Mononuclear cell (primary cell): ENCODE data around the gene CRACR2B. TPM values are rescaled to one million over a fixed set of nuclear protein-coding genes. Genes with fewer than 3 reads are reported as not detected.

ENCODE experiments used
- H3K27me3 ChIP-seq: 2 replicates; pipeline ENCODE4 v1.6.0; 2011; ENCODE audit warnings: low read length, control low read depth; ENCODE audit not compliant: insufficient read depth
- H3K4me1 ChIP-seq: 2 replicates; pipeline ENCODE4 v1.5.1; 2011; ENCODE audit warnings: mild to moderate bottlenecking, low read length, control low read depth; ENCODE audit not compliant: insufficient read depth
- H3K4me3 ChIP-seq: 2 replicates; pipeline ENCODE4 v1.5.1; 2011; ENCODE audit warnings: mild to moderate bottlenecking, low read length, moderate library complexity
- H3K9me3 ChIP-seq: 2 replicates; pipeline ENCODE4 v1.5.1; 2011; ENCODE audit warnings: low read depth, mild to moderate bottlenecking, control low read depth, low read length
- total RNA-seq: library from RNA; depleted of rRNA; stranded (reverse); fragments of >200 nt; gene quantifications from one replicate; pipeline ENCODE4 v1.2.3, GENCODE V29; 2012

The CRACR2B gene
- total RNA-seq, 1 donor = 0.84 TPM

DNA sequence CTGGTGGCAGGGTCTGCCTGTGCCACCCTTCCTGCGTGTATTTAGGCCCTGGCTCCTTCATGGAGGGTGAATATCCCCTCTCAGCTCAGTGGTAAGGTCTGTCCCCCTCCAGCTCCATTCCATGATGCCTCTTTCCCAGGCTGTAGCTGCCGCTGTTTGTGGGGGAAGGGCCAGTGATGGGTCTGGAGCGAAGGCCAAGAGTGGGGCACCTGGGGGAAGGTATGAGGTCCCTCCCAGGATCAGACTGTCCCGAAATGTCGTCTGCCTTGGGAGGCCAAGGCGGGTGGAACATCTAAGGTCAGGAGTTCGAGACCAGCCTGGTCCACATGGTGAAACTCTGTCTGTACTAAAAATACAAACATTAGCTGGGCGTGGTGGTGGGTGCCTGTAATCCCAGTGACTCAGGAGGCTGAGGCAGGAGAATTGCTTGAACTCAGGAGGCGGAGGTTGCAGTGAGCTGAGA lies 6.2 kb downstream of the CRACR2B start:
- peaks cover 31% of the 10 kb centered on the region for H3K27me3 ChIP-seq
- peaks cover 55% of the 10 kb centered on the region for H3K4me1 ChIP-seq
- H3K4me3 ChIP-seq = no peak overlapping the region
- no peaks in the 10 kb centered on the region for H3K9me3 ChIP-seq

- Histone ChIP-seq H3K27me3 (peaks cover 24% of the 10 kb centered on the region), H3K4me3 (no peak overlapping the region), H3K4me1 (peaks cover 47% of the 10 kb centered on the region)
These were observed 6.9 kb downstream of the CRACR2B start for GRCh38 chr11:834371-835316.

DNA sequence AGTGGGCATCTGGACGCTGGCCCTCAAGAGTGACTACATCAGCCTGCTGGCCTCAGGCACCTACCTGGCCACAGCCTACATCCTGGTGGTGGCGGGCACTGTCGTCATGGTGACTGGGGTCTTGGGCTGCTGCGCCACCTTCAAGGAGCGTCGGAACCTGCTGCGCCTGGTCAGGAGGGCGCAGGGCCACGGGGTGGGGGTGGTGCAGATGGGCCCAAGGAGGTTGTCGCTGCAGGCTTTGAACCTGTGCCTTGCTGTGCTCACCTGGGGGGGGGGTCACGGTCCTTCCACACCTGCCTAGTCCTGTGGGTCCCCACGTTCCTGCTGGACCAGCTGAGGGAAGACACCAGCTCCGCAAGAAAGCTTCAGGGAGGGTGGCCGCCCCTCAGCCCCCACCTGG lies 8.6 kb downstream of the CRACR2B start:
- peaks cover 40% of the 10 kb centered on the region for H3K4me1 ChIP-seq
- no peaks in the 10 kb centered on the region for H3K9me3 ChIP-seq
- H3K27me3 ChIP-seq = peaks cover 7% of the 10 kb centered on the region
- no peak overlapping the region for H3K4me3 ChIP-seq

More at GRCh38 chr11:834371-835316, 6.9 kb downstream of the CRACR2B start:
- no peaks in the 10 kb centered on the region for H3K9me3 ChIP-seq

DNA sequence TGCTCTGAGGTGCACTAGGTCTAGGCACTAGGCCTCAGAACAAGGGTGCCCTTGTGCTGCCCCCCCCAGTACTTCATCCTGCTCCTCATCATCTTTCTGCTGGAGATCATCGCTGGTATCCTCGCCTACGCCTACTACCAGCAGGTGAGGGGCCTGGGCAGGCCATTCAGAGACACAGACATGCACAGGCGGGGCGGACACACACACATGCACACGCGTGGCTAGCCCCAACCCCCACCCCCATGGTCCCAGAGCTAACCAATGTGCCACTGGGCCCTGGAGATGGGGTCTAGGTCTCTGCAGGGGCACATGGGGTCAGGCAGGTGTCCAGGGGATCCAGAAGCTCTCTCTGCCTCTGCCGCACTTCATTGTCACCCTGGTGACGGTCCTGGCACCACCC lies 9.0 kb downstream of the CRACR2B start:
- Histone ChIP-seq H3K9me3 (no peaks in the 10 kb centered on the region), H3K4me1 (peaks cover 42% of the 10 kb centered on the region), H3K27me3 (peaks cover 3% of the 10 kb centered on the region), H3K4me3 (no peak overlapping the region)

GRCh38 chr11:837189-837989 lies 9.7 kb downstream of the CRACR2B start:
- no peaks in the 10 kb centered on the region for H3K27me3 ChIP-seq
- H3K4me3 ChIP-seq = no peak overlapping the region
- no peaks in the 10 kb centered on the region for H3K9me3 ChIP-seq
- peaks cover 42% of the 10 kb centered on the region for H3K4me1 ChIP-seq

DNA sequence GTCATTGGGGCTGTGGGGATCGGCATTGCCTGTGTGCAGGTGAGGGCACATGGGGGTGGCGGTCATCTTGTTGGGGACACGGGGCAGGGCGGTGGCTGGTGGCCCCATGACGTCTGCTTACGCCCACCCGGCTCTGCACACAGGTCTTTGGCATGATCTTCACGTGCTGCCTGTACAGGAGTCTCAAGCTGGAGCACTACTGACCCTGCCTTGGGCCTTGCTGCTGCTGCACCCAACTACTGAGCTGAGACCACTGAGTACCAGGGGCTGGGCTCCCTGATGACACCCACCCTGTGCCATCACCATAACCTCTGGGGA lies 10.2 kb downstream of the CRACR2B start:
- Histone ChIP-seq H3K9me3 (no peaks in the 10 kb centered on the region), H3K27me3 (no peaks in the 10 kb centered on the region), H3K4me3 (no peak overlapping the region), H3K4me1 (peaks cover 39% of the 10 kb centered on the region)

GRCh38 chr11:838441-839279 lies 10.9 kb downstream of the CRACR2B start:
- Histone ChIP-seq H3K4me1 (peaks cover 40% of the 10 kb centered on the region), H3K27me3 (no peaks in the 10 kb centered on the region), H3K9me3 (no peaks in the 10 kb centered on the region), H3K4me3 (no peak overlapping the region)

GRCh38 chr11:839280-839623 lies 11.5 kb downstream of the CRACR2B start:
- Histone ChIP-seq H3K4me3 (no peak overlapping the region), H3K27me3 (no peaks in the 10 kb centered on the region), H3K9me3 (no peaks in the 10 kb centered on the region), H3K4me1 (peaks cover 40% of the 10 kb centered on the region)

DNA sequence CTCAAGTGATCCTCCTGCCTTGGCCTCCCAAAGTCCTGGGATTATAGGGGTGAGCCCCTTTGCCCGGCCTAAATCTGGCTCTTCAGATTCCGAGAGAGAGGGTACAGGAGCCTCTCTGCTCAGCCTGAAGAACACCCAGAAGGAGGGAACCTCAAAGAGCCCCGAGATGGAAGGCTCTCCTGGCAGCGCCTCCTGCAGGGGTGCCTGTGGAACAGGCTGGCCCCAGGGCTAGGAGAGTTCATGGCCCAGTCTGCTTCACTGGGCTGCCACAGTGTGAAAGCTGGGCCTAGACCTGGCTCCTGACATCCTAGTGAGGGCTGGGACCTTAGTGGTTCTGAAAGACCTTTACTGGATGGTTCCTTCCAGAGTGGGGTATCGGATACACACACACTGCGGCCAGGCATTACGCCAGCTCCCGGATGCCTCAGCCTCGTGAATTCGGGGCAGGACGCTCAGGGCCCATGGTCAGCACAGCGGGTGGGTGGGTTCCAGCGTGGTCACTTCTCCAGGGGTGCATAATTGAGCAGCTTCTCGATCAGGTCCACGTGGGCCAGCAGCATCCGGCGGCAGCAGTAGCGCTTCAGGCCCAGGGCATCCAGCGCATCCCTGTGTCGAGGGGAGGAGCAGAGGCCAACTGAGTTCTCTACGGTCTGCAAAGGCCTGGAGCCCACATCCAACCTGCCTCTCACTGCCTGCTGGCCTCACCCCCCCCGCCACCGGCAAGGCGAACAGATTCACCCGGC lies 12.3 kb downstream of the CRACR2B start:
- H3K9me3 ChIP-seq = no peaks in the 10 kb centered on the region
- H3K27me3 ChIP-seq = no peaks in the 10 kb centered on the region
- peaks cover 39% of the 10 kb centered on the region for H3K4me1 ChIP-seq
- H3K4me3 ChIP-seq = no peak overlapping the region

GRCh38 chr11:841981-842369 lies 14.3 kb downstream of the CRACR2B start:
- Histone ChIP-seq H3K9me3 (no peaks in the 10 kb centered on the region), H3K27me3 (no peaks in the 10 kb centered on the region), H3K4me3 (peak overlapping the region; percentile 81), H3K4me1 (peaks cover 38% of the 10 kb centered on the region)

DNA sequence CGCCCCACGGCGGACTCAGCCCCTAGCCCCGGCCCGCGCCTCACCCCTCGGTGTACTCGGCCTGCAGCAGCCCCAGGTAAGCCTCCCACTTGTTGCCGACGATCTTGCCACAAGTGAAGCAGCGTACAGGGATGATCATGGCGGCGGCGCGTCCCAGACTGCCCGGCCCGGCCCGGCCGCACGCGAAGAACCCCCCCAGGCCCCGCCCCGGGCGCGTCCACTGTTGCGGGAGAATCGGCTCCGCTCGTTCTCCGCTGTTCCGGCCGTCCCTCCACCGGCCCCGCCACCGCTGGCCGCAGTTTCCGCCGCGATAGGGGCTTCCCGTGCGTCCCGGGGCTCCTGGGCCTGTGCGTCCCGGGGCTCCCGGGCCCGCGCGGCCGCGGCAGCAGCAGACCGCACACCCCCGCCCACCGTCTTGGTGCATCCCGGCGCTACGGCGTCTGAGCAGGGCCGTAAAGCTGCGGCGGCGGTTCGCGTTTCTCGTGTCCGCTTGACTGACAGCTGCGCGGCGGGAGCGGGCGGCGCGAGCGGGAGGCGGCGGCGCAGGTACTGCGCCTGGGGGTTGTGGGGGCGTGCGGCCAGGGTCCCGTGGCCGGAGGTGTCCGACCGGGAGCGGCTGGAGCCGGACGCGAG lies 14.8 kb downstream of the CRACR2B start, which contains the start of the genes POLR2L and TSPAN4:
Gene POLR2L, minus strand, starts transcription at position 160 of the 633 bp plus-strand sequence. Its CDS starts 21 bp downstream, at position 139.
Gene TSPAN4, plus strand, starts transcription at position 483 of the 633 bp plus-strand sequence. CDS start 7,453 bp downstream, outside the sequence.
- no peaks in the 10 kb centered on the region for H3K27me3 ChIP-seq
- peaks cover 38% of the 10 kb centered on the region for H3K4me1 ChIP-seq
- H3K9me3 ChIP-seq = no peaks in the 10 kb centered on the region
- peak within 1 kb of the TSS; percentile 81 for H3K4me3 ChIP-seq

- Histone ChIP-seq H3K9me3 (no peaks in the 10 kb centered on the region), H3K4me3 (peak overlapping the region; percentile 81), H3K27me3 (no peaks in the 10 kb centered on the region), H3K4me1 (peaks cover 38% of the 10 kb centered on the region)
These were observed 15.5 kb downstream of the CRACR2B start for GRCh38 chr11:843086-843734.
